Uterus (tissue), 2 donors: ENCODE measurements around the gene KCNAB1.

ENCODE experiments used
- CTCF ChIP-seq, 4 experiments: fragments of 200-600 bp in 2 of 4; fragments of 450-650 bp in 2 of 4; sonication (generic) in 2 of 4; IDR thresholded peaks; one replicate each; pipeline ENCODE4 v1.5.1; 2016 to 2019; ENCODE audit warnings: antibody characterized with exemption in 4 of 4, mild to moderate bottlenecking in 2 of 4, moderate library complexity in 1 of 4
- POLR2A ChIP-seq, 2 donors: fragments of 450-650 bp; IDR thresholded peaks; one replicate each; pipeline ENCODE4 v1.6.1; 2016; ENCODE audit warnings: antibody characterized with exemption in 2 of 2, mild to moderate bottlenecking in 1 of 2, moderate library complexity in 1 of 2

- TF ChIP-seq CTCF (IDR thresholded peaks at IDR 0.05) (no peak), POLR2A (IDR thresholded peaks at IDR 0.05) (no peak)
Measured at GRCh38 chr3:156259896-156260295, 139.5 kb downstream of the KCNAB1 start.
